MM.1S (cell line): ENCODE measurements around the gene RAPGEF4.

ENCODE experiments used
- EZH2phosphoT487 ChIP-seq: fragments of 300-600 bp; sonication (generic); IDR thresholded peaks from 2 replicates; pipeline ENCODE4 v1.6.1; 2018; ENCODE audit warnings: antibody characterized with exemption, low read length
- TF ChIP-seq, protein P1 (sequence below): fragments of 300-600 bp; sonication (generic); IDR thresholded peaks from 2 replicates; pipeline ENCODE4 v1.5.1; 2016; ENCODE audit warnings: antibody characterized with exemption, low read length, mixed read lengths

DNA sequence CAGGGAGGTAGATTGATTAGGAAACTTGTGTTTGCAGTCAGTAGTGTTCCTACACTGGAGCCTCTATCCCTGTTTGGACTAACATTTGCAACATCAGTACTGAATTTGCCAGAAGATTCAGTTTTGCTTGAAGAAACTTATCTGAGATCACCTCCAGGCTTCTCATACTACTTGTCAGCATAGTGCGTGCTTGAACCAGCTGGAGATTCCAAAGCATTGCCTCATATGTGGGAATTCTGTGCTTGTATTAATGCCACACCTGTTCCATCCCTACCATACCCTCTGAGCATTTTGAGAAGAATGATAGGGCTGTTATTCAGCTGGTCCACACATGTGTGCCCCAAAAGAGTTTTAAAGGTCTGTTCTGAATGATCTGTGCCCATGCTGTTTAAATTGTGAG lies 148.7 kb downstream of the RAPGEF4 start:
- TF ChIP-seq EZH2phosphoT487 = no peak
- TF ChIP-seq, protein P1, sequence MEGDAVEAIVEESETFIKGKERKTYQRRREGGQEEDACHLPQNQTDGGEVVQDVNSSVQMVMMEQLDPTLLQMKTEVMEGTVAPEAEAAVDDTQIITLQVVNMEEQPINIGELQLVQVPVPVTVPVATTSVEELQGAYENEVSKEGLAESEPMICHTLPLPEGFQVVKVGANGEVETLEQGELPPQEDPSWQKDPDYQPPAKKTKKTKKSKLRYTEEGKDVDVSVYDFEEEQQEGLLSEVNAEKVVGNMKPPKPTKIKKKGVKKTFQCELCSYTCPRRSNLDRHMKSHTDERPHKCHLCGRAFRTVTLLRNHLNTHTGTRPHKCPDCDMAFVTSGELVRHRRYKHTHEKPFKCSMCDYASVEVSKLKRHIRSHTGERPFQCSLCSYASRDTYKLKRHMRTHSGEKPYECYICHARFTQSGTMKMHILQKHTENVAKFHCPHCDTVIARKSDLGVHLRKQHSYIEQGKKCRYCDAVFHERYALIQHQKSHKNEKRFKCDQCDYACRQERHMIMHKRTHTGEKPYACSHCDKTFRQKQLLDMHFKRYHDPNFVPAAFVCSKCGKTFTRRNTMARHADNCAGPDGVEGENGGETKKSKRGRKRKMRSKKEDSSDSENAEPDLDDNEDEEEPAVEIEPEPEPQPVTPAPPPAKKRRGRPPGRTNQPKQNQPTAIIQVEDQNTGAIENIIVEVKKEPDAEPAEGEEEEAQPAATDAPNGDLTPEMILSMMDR = no peak
